HCT116 (cell line): ENCODE measurements around the gene NSG2. TPM values are rescaled to one million over a fixed set of nuclear protein-coding genes. Genes with fewer than 3 reads are reported as not detected.

Source experiments
- ATAC-seq: fragments of 200-7000 bp; cut with Tn5 transposase; 2 replicates; pipeline ENCODE4 v1.9.1; 2020; ENCODE audit warnings: mild to moderate bottlenecking, moderate library complexity
- BruUV-seq: library from RNA; stranded (reverse); fragments of 400-500 nt; replicated peaks from 2 replicates; lab custom pipeline; 2021; lab: Mats Ljungman, UMichigan
- CTCF ChIA-PET: fragments of 300-600 bp; sonication (Branson Sonifier 250); formaldehyde crosslinking; loops from one replicate; lab custom pipeline; 2021; ENCODE audit warnings: antibody characterized with exemption; lab: Charles Lee
- POLR2A ChIA-PET: fragments of 300-600, 350-600 bp; sonication (Branson Sonifier 250); formaldehyde crosslinking; loops from one replicate; lab custom pipeline; 2021; ENCODE audit warnings: antibody characterized with exemption; lab: Charles Lee
- RAD21 ChIA-PET, 2 experiments: fragments of 300-600 bp; sonication (Branson Sonifier 250); formaldehyde crosslinking; loops; one replicate each; lab custom pipeline; 2023; ENCODE audit warnings: low total read pairs in 2 of 2; ENCODE audit not compliant: uncharacterized antibody in 2 of 2, unreplicated experiment in 2 of 2, low non-redundant PET in 1 of 2; lab: Charles Lee
- DNase-seq: peaks from one replicate; pipeline ENCODE4 v3.0.0-alpha.2; 2010; ENCODE audit warnings: low read depth, low spot score
- H2AFZ ChIP-seq: fragments of 200-600 bp; shearing (Covaris generic), sonication (generic); 2 replicates; pipeline ENCODE4 v1.6.1; 2017; ENCODE audit warnings: low read depth, mixed run types, mixed read lengths, antibody characterized with exemption, low read length; ENCODE audit not compliant: poor library complexity, severe bottlenecking
- H3K27ac ChIP-seq: 2 replicates; pipeline ENCODE4 v1.5.1; 2012; ENCODE audit warnings: low read depth, low read length
- H3K27me3 ChIP-seq: fragments of 200-600 bp; sonication (generic); 2 replicates; pipeline ENCODE4 v1.6.1; 2016; ENCODE audit warnings: mixed run types, low read length, mixed read lengths; ENCODE audit not compliant: insufficient read depth
- H3K36me3 ChIP-seq, 2 experiments: fragments of 200-500 bp in 1 of 2; fragments of 200-600 bp in 1 of 2; sonication (Bioruptor generic) in 1 of 2; sonication (generic) in 1 of 2; 2 replicates each; pipeline versions ENCODE4 v1.5.1 to v1.6.1; 2014 to 2016; ENCODE audit warnings: low read length in 2 of 2, inconsistent platforms in 1 of 2, mixed read lengths in 1 of 2, mixed run types in 1 of 2; ENCODE audit not compliant: insufficient read depth in 2 of 2, control insufficient read depth in 1 of 2
- H3K4me1 ChIP-seq, 2 experiments: fragments of 200-600 bp in 1 of 2; sonication (generic) in 1 of 2; 2 replicates each; pipeline versions ENCODE4 v1.5.1 to v1.6.1; 2012 to 2017; ENCODE audit warnings: low read length in 2 of 2, inconsistent platforms in 1 of 2, mild to moderate bottlenecking in 1 of 2, mixed read lengths in 1 of 2, mixed run types in 1 of 2, moderate library complexity in 1 of 2; ENCODE audit not compliant: insufficient read depth in 2 of 2, control insufficient read depth in 1 of 2
- H3K4me2 ChIP-seq: fragments of 200-600 bp; sonication (generic); 2 replicates; pipeline ENCODE4 v1.6.1; 2017; ENCODE audit warnings: mixed run types, low read length, mixed read lengths
- H3K4me3 ChIP-seq, 2 experiments: fragments of 200-600 bp in 1 of 2; sonication (generic) in 1 of 2; replicated peaks in 1 of 2; 2 replicates each; pipeline ENCODE4 v1.5.1; 2011 to 2016; ENCODE audit warnings: low read length in 2 of 2, control low read depth in 1 of 2, low read depth in 1 of 2, mild to moderate bottlenecking in 1 of 2, mixed read lengths in 1 of 2, mixed run types in 1 of 2
- H3K79me2 ChIP-seq: fragments of 200-600 bp; sonication (generic); 2 replicates; pipeline ENCODE4 v1.6.1; 2017; ENCODE audit warnings: mild to moderate bottlenecking, mixed run types, low read length, moderate library complexity, mixed read lengths; ENCODE audit not compliant: insufficient read depth
- H3K9ac ChIP-seq: fragments of 200-600 bp; sonication (generic); 2 replicates; pipeline ENCODE4 v1.6.1; 2016; ENCODE audit warnings: low read length, mixed read lengths
- H3K9me2 ChIP-seq: fragments of 200-600 bp; sonication (generic), shearing (Covaris generic); 2 replicates; pipeline ENCODE4 v1.6.1; 2017; ENCODE audit warnings: mixed run types, mild to moderate bottlenecking, moderate library complexity; ENCODE audit not compliant: insufficient read depth
- H3K9me3 ChIP-seq, 2 experiments: fragments of 200-500 bp in 1 of 2; fragments of 200-600 bp in 1 of 2; sonication (Bioruptor generic) in 1 of 2; sonication (generic) in 1 of 2; 2 replicates each; pipeline ENCODE4 v1.6.1; 2014 to 2017; ENCODE audit warnings: low read length in 2 of 2, mixed read lengths in 2 of 2, inconsistent platforms in 1 of 2, low read depth in 1 of 2, mild to moderate bottlenecking in 1 of 2, mixed run types in 1 of 2, moderate library complexity in 1 of 2; ENCODE audit not compliant: control insufficient read depth in 1 of 2, insufficient read depth in 1 of 2
- H4K20me1 ChIP-seq: fragments of 200-600 bp; sonication (generic), shearing (Covaris generic); 2 replicates; pipeline ENCODE4 v1.6.1; 2017; ENCODE audit warnings: mixed run types, mild to moderate bottlenecking, moderate library complexity; ENCODE audit not compliant: insufficient read depth
- CBX3 ChIP-seq: IDR thresholded peaks from 2 replicates; pipeline ENCODE4 v1.6.1; 2012; ENCODE audit warnings: low read depth
- CEBPB ChIP-seq: IDR thresholded peaks from 2 replicates; pipeline ENCODE4 v1.6.1; 2012; ENCODE audit warnings: low read depth
- EGR1 ChIP-seq: IDR thresholded peaks from 2 replicates; pipeline ENCODE4 v1.6.1; 2012; ENCODE audit warnings: low read depth
- ELF1 ChIP-seq: IDR thresholded peaks from 2 replicates; pipeline ENCODE4 v1.6.1; 2012; ENCODE audit warnings: low read depth, borderline replicate concordance
- EZH2phosphoT487 ChIP-seq: fragments of 200-600 bp; IDR thresholded peaks from 2 replicates; pipeline ENCODE4 v1.6.1; 2018; ENCODE audit warnings: antibody characterized with exemption, borderline replicate concordance
- POLR2A ChIP-seq: IDR thresholded peaks from 2 replicates; pipeline ENCODE4 v1.7.0; 2011; ENCODE audit warnings: borderline replicate concordance; ENCODE audit not compliant: insufficient read depth, insufficient read length; ENCODE audit errors: extremely low read depth
- POLR2AphosphoS5 ChIP-seq: IDR thresholded peaks from 2 replicates; pipeline ENCODE4 v1.6.1; 2011; ENCODE audit warnings: mild to moderate bottlenecking, low read depth, low read length, moderate library complexity
- SIN3A ChIP-seq: IDR thresholded peaks from 2 replicates; pipeline ENCODE4 v1.6.1; 2012; ENCODE audit warnings: low read depth
- SRF ChIP-seq: IDR thresholded peaks from 2 replicates; pipeline ENCODE4 v1.6.1; 2012; ENCODE audit warnings: low read depth
- TCF7L2 ChIP-seq: IDR thresholded peaks from 2 replicates; pipeline ENCODE4 v1.7.0; 2011; ENCODE audit warnings: borderline replicate concordance, inconsistent platforms; ENCODE audit not compliant: insufficient read depth, insufficient read length; ENCODE audit errors: extremely low read depth
- ZFX ChIP-seq: fragments of 450-650 bp; IDR thresholded peaks from 2 replicates; pipeline ENCODE4 v1.6.1; 2017
- ZNF274 ChIP-seq: fragments of 200-500 bp; sonication (Bioruptor generic); IDR thresholded peaks from 2 replicates; pipeline ENCODE4 v1.6.1; 2014; ENCODE audit warnings: mild to moderate bottlenecking, low read depth, low read length, inconsistent platforms
- intact Hi-C: fragments of 100-400 bp; cut with micrococcal nuclease; formaldehyde crosslinking; loops from 2 replicates; pipeline ENCODE4 v1.10.0; 2022
- total RNA-seq: library from RNA; stranded (reverse); gene quantifications from one replicate; pipeline ENCODE4 v1.2.1, GENCODE V29; 2021; ENCODE audit not compliant: unreplicated experiment
- TF ChIP-seq, protein P1 (sequence below): IDR thresholded peaks from 2 replicates; pipeline ENCODE4 v1.6.1; 2011; ENCODE audit warnings: mild to moderate bottlenecking, low read length, moderate library complexity; ENCODE audit not compliant: insufficient replicate concordance; ENCODE audit errors: extremely low read depth
- TF ChIP-seq, protein P2 (sequence below): IDR thresholded peaks from 2 replicates; pipeline ENCODE4 v1.6.1; 2012
- TF ChIP-seq, protein P3 (sequence below): IDR thresholded peaks from 2 replicates; pipeline ENCODE4 v1.6.1; 2012

Gene NSG2
- total RNA-seq, 1 experiment from 2014 or later = not detected

DNA sequence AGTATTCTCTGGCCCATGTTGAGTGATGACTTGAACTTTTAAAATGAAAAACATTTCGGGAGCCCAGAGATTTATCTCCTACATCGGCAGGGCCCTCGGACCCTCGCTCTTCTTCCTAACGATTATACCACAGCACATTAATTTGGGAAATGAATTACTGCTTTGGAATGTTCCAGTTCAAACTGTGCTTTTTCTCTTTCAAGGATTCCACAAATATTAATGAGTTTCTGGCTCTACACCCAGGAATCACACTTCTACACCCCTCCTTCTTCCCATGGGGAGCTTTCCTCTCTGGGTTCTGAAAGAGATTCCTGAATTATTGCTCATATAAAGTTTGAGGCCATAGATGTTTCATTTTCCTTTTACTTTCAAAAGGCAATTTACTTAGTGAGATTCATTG, 41.2 kb downstream of the NSG2 start:
- no peaks in the 10 kb centered on the region for H3K4me1 ChIP-seq
- H3K27me3 ChIP-seq = peaks cover 34% of the 10 kb centered on the region; the same call in 1 of the 2 replicates
- no peaks in the 10 kb centered on the region for H3K36me3 ChIP-seq
- ATAC-seq (no peak), DNase-seq (no peak)
- H3K27ac ChIP-seq = no peak overlapping the region
- no peak overlapping the region for H3K4me3 ChIP-seq
- H2AFZ ChIP-seq = no peak overlapping the region
- BruUV-seq = no TSS peak
- ChIA-PET CTCF (no interaction called here), RAD21 (no interaction called here), POLR2A (no interaction called here)
- TF ChIP-seq POLR2AphosphoS5 (no peak), CBX3 (no peak), TCF7L2 (no peak), EZH2phosphoT487 (no peak), ZNF274 (no peak), ZFX (no peak), SIN3A (no peak), CEBPB (no peak)
- TF ChIP-seq, protein P1, sequence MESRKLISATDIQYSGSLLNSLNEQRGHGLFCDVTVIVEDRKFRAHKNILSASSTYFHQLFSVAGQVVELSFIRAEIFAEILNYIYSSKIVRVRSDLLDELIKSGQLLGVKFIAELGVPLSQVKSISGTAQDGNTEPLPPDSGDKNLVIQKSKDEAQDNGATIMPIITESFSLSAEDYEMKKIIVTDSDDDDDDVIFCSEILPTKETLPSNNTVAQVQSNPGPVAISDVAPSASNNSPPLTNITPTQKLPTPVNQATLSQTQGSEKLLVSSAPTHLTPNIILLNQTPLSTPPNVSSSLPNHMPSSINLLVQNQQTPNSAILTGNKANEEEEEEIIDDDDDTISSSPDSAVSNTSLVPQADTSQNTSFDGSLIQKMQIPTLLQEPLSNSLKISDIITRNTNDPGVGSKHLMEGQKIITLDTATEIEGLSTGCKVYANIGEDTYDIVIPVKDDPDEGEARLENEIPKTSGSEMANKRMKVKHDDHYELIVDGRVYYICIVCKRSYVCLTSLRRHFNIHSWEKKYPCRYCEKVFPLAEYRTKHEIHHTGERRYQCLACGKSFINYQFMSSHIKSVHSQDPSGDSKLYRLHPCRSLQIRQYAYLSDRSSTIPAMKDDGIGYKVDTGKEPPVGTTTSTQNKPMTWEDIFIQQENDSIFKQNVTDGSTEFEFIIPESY = no peak
- H3K79me2 ChIP-seq = no peaks in the 10 kb centered on the region
- intact Hi-C loops = no loop called here
- H3K4me2 ChIP-seq = no peak overlapping the region
- H4K20me1 ChIP-seq = no peaks in the 10 kb centered on the region
- no peaks in the 10 kb centered on the region for H3K9me2 ChIP-seq
- no peak overlapping the region for H3K9ac ChIP-seq
- no peaks in the 10 kb centered on the region for H3K9me3 ChIP-seq

DNA sequence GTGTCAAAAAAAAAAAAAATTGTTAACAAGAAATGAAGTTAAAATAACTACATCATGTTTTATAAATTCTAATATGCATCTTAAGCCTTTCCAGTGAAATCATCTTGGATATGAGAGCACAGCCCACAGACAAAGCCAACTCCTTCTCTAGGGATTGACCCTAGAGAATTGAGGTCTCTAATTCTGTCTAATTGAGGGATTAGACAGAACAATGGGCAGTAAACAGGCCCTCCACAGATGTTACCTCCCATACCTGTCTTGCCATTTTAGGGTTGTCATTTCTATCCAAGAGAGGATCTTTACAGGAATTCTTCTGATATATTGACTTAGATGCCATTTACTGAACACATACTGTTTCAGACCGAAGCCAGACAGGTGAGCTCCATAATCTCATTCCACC, 42.3 kb downstream of the NSG2 start:
- no peak for ATAC-seq
- CTCF ChIA-PET = no interaction called here

More for the DNA sequence above, 42.3 kb downstream of the NSG2 start:
- Histone ChIP-seq H3K36me3 (no peaks in the 10 kb centered on the region), H3K9me3 (no peaks in the 10 kb centered on the region), H3K27me3 (peaks cover 25% of the 10 kb centered on the region; the same call in 1 of the 2 replicates), H3K4me3 (no peak overlapping the region), H3K4me1 (no peaks in the 10 kb centered on the region), H3K79me2 (no peaks in the 10 kb centered on the region), H2AFZ (no peak overlapping the region), H3K9ac (no peak overlapping the region), H3K4me2 (no peak overlapping the region), H4K20me1 (no peaks in the 10 kb centered on the region), H3K27ac (no peak overlapping the region), H3K9me2 (no peaks in the 10 kb centered on the region)
- intact Hi-C loops = no loop called here
- DNase-seq = no peak
- TF ChIP-seq EGR1 = no peak
- no peak for TF ChIP-seq ELF1
- TF ChIP-seq, protein P2, sequence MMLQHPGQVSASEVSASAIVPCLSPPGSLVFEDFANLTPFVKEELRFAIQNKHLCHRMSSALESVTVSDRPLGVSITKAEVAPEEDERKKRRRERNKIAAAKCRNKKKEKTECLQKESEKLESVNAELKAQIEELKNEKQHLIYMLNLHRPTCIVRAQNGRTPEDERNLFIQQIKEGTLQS = no peak
- TF ChIP-seq, protein P3, sequence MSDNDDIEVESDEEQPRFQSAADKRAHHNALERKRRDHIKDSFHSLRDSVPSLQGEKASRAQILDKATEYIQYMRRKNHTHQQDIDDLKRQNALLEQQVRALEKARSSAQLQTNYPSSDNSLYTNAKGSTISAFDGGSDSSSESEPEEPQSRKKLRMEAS = no peak
- TF ChIP-seq SRF = no peak
- TF ChIP-seq POLR2A = no peak
- no TSS peak for BruUV-seq
- POLR2A ChIA-PET = no interaction called here
- RAD21 ChIA-PET = no interaction called here
